Lower leg skin (tissue), 3 donors: ENCODE data around the gene CPEB3.
"Not testable (repeated sequence)": the region's sequence is repeated elsewhere in the genome, so short reads cannot be mapped to it uniquely, and the experiment has no call there.

Source experiments
- CTCF ChIP-seq, 3 donors: fragments of 450-650 bp; IDR thresholded peaks; one replicate each; pipeline ENCODE4 v1.5.1; 2016; ENCODE audit warnings: antibody characterized with exemption in 3 of 3, mild to moderate bottlenecking in 3 of 3, moderate library complexity in 2 of 3
- POLR2A ChIP-seq, 2 donors: fragments of 450-650 bp; IDR thresholded peaks; one replicate each; pipeline ENCODE4 v1.6.1; 2016 to 2017; ENCODE audit warnings: antibody characterized with exemption in 2 of 2, mild to moderate bottlenecking in 1 of 2, moderate library complexity in 1 of 2

DNA sequence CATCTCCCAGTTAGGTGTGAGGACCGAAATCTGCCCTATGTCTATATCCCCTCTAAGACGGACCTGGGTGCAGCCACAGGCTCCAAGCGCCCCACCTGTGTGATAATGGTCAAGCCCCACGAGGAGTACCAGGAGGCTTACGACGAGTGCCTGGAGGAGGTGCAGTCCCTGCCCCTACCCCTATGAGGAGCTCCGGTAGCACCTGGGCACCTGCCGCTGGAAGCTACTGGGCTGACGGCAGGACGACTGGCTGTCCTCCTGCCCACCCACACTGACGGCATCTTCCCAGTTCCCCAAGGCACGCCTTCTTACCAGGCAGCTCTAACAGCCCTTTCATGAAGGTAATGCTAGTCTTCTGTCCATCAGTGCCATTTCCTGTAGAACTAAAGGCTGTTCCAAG, 74.3 kb downstream of the CPEB3 start:
- not testable (repeated sequence) for TF ChIP-seq CTCF, POLR2A (IDR thresholded peaks at IDR 0.05)
